HPDE6-E6E7 (cell line): Measurements from ENCODE around the gene DCAF5.
"Not testable (repeated sequence)": the region's sequence is repeated elsewhere in the genome, so short reads cannot be mapped to it uniquely, and the experiment has no call there.

ENCODE experiments used
- DNase-seq: peaks from one replicate; pipeline ENCODE4 v3.0.0; 2011; ENCODE audit warnings: missing footprints; ENCODE audit errors: extremely low spot score

The DCAF5 gene

DNA sequence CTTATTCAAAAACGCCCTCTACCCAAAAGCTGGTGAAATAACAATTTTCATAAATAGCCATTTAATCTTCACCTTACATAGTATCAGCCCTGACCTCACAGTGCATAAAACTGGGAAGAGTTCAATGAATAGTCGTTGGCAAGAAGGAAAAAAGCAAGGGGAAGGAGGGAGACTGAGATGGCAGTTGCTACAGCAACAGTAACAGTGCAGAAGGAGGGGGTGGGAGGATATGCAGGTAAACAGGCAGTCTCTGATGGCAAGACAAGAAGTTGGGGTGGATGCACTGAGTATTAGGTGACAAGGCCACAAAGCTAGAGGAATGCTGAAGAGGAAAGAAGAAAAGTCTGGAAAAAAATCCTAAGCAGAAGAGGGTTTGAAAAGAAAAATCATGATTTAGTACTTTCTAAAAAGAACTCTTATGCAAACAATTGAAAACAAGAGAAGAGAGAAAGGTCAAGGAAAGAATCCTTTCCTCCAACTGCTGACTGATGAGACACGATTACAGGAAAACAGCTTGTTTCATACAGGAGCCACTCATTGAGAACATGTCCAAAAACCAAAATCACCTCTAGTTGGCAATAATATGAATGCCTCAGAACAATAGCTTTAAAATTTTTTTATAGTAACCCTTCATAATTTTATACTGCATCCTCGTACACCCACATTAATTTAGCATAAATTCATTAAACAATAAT, 56.0 kb downstream of the DCAF5 start:
- no peak for DNase-seq

DNA sequence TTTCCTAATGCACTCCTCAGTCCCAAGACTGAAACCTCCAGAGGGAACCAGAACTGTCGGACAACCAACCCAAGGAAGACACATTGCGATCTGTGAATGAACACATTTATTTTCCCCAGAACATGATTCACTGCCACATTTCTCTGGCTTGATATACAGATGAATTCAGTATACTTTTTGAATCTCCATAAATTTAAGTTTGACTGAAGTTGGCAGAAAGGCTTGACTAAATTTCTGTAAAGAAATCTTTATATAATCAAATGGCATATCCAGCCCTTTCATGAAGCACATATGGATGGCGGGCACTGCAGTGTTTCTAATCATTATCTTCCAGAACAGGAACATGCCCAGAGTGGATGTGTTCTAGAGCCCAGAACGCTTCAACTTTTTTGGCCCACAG, 56.7 kb downstream of the DCAF5 start:
- no peak for DNase-seq

DNA sequence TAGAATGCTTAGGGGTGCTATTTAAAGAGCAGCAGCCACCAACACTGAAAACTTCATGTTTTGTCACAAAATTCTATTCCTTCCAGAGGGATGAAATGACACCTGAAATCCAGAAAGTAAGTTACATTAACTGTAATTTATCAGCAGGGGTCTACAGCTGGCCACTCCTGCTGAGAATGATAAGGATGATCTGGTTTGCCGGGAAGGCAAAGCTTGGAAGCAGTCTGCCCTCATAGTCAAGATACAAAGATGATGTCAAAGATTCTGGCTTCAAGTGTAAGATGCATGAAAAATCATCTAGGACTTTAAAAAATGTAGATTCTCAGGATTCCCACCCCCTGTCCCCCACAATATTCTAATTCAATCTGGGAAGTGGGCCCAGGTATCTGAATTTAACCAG, 58.4 kb downstream of the DCAF5 start:
- no peak for DNase-seq

DNA sequence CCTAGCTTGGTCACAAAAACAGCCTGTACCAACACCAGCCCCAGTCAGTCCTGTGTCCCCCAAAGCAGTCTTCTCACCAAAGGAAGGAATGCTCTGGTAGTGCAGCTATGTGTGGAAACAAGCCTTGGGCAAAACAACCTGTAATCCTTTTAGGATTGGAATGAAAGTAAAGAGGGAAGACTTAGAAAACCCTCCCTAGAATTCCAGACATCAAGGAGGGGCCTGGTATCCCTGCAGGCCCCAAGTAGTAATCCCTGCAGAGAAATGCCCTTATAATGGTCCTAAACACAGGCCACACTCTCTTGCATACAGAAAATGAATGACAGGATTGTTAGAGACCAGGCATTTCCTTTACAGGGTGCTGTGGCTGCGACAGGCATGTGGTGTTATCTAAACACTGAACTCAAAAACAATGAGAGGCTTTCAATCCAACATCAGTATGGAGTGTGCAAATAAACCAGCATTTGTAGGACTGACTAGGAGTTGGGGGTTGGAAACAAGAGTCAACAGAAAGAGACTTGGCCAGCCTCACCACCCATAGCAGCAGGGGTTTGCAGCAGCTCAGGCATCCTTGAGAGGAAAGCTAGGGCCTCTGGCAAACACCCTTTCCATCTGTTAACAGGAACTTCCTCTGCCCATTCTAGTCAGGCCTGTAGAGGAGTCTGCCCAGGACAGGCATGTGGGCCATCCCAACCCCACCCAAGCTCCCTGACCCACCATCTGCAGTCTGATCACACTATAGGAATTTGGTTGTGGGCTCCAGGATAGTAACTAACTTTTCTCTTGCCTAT, 59.1 kb downstream of the DCAF5 start:
- no peak for DNase-seq

DNA sequence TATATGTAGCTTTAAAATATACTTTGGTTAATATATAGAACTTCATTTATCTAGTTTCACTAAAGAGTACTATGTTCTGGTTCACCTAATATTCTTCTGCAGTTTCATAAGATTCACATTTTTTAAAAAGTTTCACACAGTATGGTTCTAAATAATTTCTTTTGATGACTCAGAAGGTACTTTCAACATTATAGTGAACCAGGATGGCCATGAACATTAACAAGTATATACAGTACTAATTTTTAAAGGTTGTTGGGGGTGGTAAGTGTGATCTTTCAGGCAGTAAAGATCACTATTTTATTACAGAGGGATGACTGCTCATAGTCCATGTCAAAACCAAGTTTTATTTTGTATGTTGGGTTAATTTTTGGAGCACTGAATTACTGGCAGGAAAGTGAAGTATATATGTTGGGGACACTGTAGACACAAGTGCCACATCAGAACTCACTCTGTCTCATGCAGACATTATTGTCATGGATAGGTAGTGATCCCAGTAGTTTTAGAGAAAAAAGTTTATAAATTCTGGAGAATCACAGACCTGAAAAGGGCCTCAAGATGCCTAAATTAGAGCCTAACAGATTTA, 60.0 kb downstream of the DCAF5 start:
- no peak for DNase-seq

DNA sequence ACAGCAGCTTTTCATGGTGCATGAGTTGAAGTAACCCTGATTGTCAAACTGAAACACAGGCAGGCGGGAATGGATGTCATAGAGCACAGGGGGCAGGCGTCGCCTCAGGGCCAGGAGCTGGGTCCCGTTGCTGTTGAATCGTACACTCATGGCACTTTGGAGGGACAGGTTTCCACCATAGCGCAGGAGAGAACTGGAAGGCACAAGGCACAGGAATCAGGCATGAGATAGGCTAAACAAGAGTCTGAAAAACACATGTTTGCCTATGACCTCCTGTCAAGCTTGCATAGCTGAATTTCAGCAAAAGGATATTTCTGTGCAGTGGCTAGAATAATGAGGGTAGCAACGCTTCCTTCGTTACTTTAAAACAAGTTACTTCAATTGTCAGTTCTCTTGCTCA, 61.2 kb downstream of the DCAF5 start:
- no peak for DNase-seq

DNA sequence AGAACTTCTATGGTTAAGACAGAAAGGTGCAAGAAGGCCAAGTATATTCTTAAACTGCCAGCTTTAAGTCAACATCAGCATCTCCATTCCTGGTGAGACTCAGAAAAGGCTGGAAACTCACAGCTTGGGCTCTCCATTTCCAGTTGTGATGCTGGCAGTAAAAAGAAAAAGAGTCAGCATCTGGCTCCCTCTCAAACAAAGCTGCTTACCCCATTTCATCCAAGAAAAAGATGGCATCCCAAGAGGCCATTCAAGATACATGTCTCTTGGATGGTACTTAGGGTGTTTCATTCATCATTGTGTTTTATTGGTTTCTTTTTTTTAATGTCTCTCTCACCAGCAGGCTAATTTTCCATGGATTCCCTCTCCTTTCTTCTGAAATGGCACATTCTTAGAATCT, 61.9 kb downstream of the DCAF5 start:
- no peak for DNase-seq

DNA sequence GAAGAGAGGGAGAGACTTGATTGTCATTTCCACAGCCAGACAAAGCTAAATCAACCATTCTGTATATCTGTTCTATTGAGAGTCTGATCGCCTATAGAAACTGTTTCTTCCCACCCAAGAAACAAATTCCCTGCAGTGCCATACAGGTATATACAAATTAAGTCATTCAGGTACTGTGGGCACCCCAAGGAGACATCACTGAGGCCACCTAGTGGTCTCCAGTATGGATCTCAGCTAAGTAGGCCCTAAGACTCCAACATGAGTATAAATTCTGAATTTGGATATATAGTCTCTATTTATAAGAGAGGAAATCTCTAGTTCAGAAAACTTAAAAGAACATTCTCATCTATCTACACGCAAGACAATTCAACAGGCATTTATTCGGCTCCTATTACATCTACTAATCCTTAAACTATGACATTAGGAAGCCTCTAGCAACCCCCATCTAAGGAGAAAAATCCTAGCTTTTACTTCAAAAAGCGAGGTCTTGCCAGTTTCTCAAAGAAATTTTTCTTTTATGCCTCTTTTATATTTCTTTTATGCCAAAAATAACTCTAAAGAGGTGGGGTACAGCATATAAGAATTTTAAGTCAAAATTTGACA, 62.6 kb downstream of the DCAF5 start:
- peak; percentile 43 for DNase-seq

DNA sequence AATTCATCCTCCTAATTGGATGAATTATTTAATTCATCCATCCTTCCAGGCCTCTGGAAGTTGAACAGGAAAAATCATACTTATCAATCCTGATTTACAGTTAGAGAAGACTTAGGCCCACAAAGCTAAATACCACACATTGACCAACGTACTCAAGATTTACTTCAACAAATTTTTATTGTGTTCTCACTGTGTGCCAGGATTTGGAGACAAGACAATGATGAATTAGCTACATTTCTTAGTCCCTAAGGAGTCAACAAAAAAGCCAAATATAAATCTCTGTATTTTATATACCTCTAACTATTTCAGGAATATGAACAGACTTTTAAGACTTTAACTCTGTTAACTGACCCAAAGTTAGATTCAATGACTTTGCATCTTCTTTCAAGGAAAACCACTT, 63.9 kb downstream of the DCAF5 start:
- no peak for DNase-seq

DNA sequence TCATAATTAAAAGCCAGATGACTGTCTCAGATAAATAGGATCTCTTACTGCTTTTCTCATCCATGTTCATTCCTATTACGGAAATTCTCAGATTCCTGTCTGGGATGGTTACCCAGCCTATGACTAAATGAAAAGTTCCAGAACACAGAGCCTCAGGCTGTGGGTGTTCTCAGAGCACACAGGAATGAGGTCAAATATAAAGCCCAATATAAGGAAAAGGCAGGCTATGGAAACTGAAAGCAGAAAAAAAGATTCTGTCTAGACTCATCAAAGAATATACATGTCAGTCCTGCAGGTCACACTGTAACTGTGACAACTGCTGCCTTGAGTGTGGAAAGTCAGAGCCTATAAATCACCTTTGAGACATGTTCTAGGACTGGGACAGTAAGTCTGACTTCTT, 64.3 kb downstream of the DCAF5 start:
- no peak for DNase-seq

DNA sequence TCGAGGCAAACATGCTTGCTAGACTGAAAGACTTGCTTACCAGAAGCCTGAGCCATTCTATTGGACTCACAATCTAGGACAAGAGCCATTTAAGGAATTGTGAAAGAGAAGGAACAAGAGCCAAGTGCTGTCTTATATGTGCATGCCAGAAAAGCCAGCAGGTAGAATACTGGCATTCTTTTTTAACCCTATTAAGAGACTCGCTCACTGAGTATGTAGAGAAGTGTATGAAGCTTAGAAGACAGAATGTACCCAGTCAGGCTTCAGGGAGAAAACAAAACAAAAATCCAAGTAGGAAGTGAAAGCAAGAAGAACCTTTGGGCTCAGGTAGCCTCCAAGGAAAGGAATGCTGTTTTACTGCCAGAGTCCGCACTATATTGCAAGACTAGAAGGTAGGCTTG, 65.9 kb downstream of the DCAF5 start:
- no peak for DNase-seq

DNA sequence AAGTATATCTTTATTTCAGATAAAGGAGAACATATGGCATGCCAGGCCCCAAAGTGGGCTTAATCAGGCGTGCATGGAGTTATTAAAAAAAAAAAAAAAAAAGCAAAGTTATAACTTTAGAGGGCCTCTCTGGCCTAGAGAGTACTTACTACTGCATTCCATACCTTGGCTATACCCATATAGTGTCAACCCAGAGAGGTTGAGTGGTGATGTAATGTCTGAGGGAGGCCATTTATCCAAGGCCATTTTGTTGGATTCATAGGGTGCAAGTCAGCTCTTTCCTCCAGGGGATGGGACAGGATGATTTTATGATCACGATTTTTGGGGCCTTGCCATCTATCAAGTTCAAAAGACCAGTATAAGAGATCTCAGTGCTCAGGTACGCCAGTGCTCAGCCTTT, 66.4 kb downstream of the DCAF5 start:
- DNase-seq, result no peak

DNA sequence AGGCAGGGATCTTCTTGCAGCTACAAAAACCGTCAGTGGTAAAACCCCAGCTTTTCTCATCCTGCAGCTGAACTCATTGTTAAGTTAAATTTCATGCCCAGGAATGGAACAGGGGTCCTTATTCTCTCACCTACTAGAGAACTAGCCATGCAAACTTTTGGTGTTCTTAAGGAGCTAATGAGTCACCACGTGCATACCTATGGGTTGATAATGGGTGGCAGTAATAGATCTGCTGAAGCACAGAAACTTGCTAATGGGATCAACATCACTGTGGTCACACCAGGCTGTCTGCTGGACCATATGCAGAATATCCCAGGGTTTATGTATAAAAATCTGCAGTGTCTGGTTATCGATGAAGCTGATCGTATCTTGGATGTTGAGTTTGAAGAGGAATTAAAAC, 68.9 kb downstream of the DCAF5 start:
- no peak for DNase-seq

DNA sequence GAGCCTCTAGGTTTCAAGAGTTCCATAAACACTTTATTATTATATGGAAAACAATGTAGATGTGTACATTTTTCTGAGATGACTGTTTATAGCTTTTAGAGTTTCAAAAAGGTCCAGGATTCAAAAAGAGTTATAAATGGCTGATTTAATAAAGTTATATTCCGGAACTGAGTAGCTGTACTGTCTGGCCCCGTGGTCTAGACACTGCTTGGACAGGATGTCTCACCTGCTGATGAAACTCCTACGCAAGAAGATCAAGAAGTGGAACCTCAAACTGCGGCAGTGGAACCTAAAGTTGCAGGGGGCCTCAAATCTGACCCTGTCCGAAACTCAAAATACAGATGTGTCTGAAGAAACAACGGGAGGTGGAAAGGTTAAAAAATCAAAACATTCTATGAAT, 69.7 kb downstream of the DCAF5 start:
- no peak for DNase-seq

DNA sequence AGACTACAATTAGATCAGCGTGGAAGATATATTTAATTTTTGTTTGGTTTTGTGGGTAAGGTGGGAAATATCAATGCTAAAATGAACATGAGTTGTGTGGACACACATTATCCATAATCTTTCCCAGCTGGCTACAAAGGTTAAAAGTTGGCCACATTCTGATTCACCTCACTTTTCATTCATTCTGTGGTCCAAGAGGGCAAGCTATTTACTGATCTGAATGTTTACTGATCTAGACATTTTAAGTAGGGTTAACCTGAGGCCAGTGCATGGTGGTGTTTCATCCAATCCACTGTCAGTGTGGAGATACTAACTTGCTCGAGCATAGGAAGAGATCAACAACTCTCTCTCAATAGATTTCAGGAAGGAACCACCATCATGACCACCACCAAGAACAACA, 71.6 kb downstream of the DCAF5 start:
- DNase-seq, result no peak

DNA sequence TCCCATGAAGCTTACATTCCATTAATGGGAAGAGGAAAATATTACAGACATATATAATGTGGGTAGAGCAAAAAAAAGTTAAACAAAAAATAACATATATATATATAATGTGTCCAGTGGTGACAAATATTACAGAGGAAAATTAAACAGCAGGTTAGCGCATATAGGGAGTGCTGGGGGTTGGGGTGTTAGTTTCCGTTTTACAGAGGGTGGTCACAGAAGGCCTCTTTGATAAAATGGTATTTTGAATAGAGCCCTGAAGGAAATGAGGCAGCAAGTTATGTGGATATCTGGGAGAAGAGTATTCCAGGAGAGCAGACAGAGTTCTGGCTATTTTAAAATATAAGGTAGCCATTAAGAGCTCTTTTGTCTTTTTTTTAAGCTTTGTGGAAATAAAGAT, 73.2 kb downstream of the DCAF5 start:
- no peak for DNase-seq

DNA sequence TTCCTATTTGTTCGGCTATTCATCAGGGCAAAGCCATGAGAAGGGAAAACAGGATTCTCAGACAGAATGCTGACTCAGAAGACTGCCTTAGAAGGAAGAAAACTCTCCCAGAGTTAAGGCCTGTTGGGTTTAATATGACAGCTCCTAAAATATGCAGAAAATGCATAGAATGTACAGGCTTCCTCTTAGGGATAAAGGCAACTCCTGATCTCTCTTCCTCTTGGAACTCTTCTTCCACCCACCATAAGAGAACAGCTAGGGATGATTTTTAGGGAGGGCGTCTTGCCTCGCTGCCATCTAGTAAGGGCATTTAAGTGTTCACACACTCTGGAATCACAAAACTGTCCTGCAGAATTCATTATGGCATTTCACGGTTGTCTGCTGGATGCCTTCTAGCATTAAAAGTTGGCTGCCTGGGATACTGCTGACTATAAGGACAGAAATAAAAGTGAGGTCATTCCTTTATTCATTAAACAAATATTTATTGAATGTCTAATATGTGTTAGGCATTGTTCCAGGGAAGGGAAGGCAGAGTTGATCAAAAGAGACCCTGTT, 73.7 kb downstream of the DCAF5 start:
- DNase-seq, result peak; percentile 48

DNA sequence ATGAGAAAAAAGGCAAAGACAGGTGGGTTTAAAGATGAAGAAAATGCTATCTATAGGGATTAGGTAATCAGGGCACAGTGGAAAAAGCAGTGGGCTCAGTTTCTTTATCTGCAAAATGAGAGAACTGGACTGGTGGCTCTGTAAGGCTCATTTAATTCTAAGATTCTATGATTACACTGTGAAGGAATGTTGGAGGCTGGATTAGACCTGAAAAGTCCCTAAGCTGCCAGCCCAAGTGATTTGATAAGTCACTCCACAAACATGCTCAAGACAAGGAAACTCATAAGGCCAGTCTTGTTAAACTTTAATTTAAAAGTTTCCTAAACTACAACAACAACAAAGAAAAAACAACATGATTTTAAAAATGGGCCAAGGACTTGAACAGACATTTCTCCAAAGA, 75.1 kb downstream of the DCAF5 start:
- peak; percentile 58 for DNase-seq

DNA sequence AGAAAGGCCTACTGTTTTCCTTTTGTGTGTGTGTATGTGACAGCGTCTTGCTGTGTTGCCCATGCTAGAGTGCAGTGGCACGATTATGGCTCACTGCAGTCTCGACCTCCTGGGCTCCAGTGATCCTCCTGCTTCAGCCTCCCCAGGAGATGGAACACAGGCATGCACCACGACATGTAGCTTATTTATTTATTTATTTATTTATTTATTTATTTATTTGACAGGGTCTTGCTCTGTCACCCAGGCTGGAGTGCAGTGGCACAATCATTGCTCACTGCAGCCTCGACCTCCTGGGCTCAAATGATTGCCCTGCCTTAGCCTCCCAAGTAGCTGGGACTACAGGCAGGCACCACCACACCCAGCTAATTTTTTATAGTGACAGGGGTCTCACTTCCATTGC, 75.7 kb downstream of the DCAF5 start:
- DNase-seq, result not testable (repeated sequence)

DNA sequence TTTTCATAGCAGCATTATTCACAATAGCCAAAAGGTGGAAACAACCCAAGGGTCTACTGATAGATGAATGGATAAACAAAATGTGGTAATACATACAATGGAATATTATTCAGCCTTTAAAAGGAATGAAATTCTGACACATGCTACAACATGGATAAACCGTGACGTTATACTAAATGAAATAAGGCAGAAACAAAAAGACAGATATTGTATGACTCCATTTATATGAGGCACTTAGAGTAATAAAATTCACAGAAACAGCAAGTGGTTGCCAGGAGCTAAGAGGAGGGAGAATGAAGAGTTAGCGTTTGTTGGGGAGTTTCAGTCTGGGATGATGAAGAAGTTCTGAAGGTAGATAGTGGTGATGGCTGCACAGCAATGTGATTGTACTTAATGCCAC, 76.6 kb downstream of the DCAF5 start:
- no peak for DNase-seq

DNA sequence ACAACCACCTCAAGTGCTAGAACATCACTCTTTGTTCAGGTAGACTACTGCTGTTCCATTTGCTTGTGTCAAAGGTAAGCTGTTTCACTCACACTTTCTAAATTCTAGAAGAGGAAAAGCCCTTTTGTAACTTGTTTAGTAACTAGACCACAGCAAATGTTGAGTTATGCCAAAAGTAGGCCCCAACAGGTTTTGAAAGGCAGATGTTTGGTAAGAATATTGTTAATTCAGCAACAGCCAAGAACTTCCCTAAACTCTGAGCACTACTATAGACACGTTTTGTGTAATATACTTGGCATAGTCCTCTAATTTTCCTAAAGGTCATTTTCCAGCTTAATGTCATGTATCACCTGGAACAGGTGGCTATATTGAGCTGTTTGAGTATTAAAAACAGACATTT, 79.0 kb downstream of the DCAF5 start:
- no peak for DNase-seq

DNA sequence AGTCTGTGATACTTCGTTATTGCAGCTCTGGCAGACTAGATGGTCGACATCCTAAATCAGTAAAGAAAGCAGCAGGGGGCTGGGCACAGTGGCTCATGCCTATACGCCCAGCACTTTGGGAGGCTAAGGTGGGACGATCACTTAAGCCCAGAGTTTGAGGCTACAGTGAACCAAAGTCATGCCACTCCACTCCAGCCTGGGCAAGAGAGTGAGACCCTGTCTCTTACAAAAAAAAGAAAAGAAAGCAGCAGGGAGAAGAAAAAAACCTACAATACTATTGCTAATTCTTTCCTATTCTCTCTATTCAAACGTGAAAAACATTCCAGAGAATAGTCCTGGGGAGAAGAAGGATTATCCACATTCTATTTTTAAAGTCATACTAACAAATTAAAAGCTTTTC, 79.5 kb downstream of the DCAF5 start:
- DNase-seq, result no peak

DNA sequence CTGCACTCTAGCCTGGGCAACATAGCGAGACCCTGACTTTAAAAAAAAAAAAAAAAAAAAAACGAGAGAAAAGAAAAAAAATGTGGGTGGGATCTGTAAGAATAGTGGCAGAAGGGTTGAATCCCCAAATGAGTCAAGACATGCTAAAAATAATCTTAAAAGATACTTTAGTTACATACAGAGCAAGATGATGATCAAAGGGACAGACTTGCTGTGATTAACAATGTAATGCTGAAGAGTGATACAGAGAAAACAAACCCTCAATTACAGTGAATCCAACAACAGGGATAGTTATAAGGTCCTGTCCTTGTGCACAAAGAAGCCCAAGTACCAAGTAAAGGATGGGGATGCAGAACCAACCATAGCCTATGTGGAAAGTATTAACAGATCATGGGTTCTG, 80.3 kb downstream of the DCAF5 start:
- no peak for DNase-seq
